ENCODE results near the gene WDR6.
"Not testable (repeated sequence)": the region's sequence is repeated elsewhere in the genome, so short reads cannot be mapped to it uniquely, and the experiment has no call there.

Gene WDR6

GRCh38 chr3:48993834-48994233 is 13.4 kb upstream of the WDR6 start:
- DNase-seq (ENCODE audit: low read depth) = no peak

- DNase-seq (ENCODE audit: low read depth) = no peak
Observed at GRCh38 chr3:48996640-48997039, 10.6 kb upstream of the WDR6 start.

DNA sequence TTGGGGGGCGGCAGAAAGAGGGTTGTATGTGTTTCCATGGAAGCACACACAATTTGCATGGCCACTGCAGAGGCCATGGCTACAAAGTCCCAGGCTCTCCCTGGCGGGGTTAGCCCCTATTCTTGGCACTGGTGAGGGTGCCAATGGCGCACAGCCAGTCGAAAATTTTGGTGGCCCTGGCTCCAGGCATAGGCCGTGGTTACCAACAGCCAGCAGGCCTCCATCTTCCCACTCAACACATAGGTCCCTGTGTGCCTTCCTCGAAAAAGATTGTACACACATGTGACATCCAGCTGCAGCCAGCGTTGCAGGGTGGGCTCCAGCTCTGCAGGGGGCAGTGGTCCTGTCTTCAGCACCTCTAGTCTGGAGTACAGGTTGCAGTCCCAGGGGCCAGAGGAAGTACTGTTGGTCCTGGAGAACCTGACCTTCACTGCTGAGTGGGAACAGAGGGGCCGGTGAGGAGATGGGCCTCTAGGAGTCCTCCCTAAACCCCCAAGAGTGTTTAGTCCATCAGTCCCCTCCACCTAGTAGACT is 10.0 kb upstream of the WDR6 start:
- no peak for DNase-seq (ENCODE audit: low read depth)

DNA sequence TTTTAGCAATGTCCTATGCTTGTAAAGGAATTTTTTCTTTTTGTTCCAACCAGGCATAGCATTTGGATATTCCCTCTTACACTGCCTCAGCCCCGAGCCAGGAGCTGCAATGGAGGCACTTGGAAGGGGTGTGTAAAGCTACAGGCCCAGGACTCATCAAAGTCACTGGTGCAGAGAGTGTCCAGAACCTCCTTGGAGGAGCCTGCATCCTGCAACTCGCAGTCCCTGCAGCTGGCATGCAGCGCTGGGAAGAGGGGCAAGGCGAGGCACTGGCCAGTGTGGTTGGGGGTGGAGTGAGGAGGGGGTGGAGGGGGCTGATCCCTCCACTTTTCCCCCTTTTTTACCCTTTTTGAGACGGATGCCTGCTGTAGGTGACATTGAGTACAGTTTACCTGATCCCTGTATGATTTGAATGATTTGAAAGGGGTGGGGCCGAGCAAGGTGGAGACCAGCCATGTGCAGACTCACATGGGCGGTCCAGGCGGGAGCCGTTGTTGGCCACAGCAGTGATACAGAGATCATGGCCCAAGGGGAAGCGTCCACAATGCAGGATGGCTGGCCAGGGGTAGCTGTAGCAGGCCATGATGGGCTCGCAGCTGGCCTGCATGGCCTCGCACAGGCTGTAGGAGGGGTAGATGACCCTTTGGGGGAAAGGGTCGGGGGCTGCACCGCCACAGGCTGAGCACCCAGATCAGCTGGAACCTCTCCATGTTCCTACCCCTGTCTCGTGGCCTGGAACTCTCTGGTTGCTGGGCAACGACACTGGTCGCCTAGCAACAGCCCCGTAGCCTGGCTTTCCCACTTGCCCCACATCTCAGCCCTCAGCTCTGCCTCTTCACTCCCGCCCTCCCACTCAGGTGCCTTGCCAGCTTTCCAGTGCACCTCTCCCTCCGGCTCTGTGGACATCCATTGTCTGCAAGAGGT is 9.2 kb upstream of the WDR6 start:
- DNase-seq (ENCODE audit: low read depth) = no peak

DNA sequence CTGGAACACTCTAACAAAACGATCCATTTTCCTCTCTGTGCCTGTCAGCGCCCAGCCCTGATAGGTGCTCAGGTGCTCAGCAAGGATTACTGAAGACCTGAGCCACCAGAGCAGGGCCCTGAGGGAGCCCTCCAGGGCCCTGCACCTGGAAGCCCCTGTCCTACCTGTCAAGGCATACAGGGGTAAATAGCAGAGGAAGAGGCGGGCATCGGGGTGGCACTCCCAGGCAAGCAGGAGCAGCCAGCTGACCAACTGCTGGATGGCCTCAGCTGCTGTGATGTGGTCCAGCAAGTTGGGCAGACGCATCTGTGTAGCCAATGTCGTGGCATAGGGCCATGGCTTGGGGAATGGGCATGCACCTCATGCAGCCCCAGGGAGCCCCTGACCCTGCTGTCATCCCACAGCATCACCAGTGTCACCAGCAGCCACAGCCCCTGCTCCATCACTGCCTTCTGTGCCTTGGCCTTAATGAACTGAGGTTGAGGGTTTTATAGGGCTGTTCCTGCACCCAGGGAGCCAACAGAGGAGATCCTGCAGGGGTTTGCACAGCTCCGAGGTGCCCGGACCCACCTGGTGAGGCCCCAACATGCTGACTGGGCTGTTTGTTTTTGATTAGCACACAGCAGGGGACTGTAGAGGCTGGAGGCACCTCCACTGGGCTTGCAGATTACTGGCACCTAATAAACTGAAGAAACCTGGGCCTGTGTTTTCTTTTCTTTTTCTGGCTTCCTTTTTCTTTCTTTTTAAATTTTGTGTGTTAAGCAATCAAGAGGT is 7.9 kb upstream of the WDR6 start:
- no peak for DNase-seq (ENCODE audit: low read depth)

- no peak for DNase-seq (ENCODE audit: low read depth)
Observed at GRCh38 chr3:49001155-49001554, 6.0 kb upstream of the WDR6 start.

- DNase-seq (ENCODE audit: low read depth) = no peak
Observed at GRCh38 chr3:49004352-49005302, 2.6 kb upstream of the WDR6 start.

DNA sequence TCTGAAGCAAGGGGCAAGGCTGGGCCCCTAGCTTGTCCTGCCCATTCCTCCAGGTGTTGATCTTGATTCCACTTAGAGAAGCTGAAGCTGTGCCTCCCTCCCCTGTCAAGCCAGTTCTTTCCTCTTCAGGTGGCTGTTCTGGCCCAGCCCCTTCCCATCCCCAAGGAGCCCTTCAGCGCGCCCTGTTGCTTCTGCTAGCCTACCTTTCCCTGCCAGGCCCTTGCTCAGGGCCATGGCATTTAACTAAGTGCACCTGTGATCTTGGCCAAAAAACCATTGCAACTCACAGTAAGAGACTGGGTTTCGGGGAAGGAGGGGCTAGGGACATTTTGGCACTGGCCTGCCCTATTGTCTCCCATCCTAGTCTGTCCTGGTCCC is 1.9 kb upstream of the WDR6 start:
- no peak for DNase-seq (ENCODE audit: low read depth)

- DNase-seq (ENCODE audit: low read depth) = no peak
Observed at GRCh38 chr3:49005998-49006397, 1.2 kb upstream of the WDR6 start.

- DNase-seq (ENCODE audit: low read depth) = no peak
Observed at GRCh38 chr3:49006408-49007067, 653 bp upstream of the WDR6 start.

DNA sequence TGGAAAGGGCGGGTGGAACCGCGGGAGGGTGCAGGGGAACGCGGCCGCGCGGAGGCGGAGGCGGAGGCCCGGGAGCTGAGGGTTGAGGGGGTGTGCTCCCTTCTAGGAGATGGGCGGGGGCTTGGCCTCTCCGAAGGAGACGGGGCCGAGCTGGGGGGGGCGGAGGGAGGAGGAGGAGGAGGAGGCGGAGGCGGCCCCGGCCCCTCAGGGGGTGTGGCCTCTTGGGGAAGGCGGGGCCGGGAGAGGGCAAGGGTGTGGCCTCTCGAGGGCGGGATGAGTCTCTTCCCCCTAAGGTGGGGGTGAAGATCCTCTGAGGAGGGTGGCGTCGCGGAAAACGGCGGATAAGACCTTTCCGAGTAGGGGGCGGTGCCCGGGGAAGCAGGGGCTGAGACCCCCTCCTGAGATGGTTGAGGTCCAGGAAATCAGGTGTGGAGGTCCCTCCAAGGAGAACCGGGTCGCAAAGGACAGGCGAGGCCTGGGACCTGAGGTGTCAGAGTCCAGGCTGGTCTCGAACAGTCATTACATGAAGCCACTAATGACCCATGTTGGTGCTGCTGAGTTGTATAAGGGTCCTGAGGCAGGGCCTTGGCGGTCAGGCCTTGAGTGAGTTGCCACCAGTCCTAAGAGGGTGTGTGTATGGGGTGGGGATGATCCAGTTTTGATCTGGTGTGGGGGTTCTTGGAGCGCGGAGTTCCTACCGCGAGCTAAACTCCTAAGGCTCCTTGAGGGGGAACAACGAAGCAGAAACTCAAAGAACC is 759 bp downstream of the WDR6 start:
- peak; percentile 83 for DNase-seq (ENCODE audit: low read depth)

DNA sequence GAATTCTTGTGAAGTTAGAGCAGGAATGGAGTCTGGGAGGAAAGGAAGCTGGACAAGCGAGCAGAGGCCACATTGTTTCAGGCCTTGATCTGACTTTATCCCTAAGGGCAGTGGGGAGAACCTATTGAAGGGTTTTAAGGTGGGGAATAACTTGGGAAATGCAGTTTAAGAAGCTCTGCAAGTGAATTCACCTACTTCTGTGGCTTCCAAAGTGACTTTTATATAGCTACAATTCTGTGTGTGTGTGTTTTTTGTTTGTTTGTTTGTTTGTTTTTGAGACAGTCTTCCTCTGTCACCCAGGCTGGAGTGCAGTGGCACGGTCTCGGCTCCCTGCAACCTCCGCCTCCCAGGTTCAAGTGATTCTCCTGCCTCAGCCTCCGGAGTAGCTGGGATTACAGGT is 1.4 kb downstream of the WDR6 start:
- DNase-seq (ENCODE audit: low read depth) = not testable (repeated sequence)

GRCh38 chr3:49009396-49009795 is 2.2 kb downstream of the WDR6 start:
- no peak for DNase-seq (ENCODE audit: low read depth)

- DNase-seq (ENCODE audit: low read depth) = no peak
Observed at GRCh38 chr3:49012441-49013017, 5.3 kb downstream of the WDR6 start.

DNA sequence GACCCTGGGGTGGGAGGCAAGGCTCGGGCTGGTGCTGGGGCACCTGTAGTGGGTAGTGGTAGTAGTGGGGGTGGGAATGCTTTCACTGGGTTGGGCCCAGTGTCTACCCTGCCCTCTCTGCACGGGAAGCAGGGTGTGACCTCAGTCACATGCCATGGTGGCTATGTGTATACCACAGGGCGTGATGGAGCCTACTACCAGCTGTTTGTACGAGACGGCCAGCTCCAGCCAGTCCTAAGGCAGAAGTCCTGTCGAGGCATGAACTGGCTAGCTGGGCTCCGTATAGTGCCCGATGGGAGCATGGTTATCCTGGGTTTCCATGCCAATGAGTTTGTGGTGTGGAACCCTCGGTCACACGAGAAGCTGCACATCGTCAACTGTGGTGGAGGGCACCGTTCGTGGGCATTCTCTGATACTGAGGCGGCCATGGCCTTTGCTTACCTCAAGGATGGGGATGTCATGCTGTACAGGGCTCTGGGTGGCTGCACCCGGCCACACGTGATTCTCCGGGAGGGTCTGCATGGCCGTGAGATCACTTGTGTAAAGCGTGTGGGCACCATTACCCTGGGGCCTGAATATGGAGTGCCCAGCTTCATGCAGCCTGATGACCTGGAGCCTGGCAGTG is 6.0 kb downstream of the WDR6 start:
- DNase-seq (ENCODE audit: low read depth) = no peak

DNA sequence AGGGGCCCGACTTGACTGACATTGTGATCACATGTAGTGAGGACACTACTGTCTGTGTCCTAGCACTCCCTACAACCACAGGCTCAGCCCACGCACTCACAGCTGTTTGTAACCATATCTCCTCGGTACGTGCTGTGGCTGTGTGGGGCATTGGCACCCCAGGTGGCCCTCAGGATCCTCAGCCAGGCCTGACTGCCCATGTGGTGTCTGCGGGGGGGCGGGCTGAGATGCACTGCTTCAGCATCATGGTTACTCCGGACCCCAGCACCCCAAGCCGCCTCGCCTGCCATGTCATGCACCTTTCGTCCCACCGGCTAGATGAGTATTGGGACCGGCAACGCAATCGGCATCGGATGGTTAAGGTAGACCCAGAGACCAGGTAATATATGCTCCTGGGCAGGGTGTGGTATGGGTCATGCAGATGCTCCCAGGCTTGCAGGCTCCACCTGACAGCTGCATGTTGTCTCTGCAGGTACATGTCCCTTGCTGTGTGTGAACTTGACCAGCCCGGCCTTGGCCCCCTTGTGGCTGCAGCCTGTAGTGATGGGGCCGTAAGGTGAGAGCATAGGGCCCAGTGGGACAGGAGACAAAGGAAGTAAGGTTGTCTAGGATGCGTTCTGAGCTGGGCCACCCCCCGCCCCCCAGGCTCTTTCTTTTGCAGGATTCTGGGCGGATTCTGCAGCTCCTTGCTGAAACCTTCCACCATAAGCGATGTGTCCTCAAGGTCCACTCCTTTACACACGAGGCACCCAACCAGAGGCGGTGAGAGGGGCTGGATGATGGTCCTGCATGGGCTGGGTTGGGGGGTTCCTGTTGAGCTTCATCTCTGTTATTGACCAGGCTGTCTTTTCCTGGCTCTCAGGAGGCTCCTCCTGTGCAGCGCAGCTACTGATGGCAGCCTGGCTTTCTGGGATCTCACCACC is 6.8 kb downstream of the WDR6 start:
- no peak for DNase-seq (ENCODE audit: low read depth)

GRCh38 chr3:49015072-49015471 is 7.9 kb downstream of the WDR6 start:
- DNase-seq (ENCODE audit: low read depth) = no peak

DNA sequence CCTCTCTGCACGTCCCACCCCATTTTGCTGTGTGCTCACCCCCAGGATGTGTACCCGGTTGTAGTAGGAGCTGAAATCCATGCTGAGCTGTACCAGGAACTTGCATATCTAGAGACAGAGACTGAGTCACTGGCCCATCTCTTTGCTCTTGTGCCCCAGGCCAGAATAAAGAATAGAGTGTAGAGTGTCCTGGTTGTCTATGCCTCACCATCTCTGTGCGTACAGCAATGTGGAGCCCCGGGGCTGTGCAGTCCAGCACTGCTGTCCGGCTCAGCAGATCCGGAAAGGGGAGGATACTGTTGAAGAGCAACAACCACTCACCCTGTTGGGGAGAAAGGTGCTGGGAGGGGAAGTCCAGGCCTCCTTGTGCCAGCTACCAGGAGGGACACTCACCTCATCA is 8.6 kb downstream of the WDR6 start:
- no peak for DNase-seq (ENCODE audit: low read depth)
